ENCODE results near the gene EXOC5.
"Not testable (repeated sequence)": the region's sequence is repeated elsewhere in the genome, so short reads cannot be mapped to it uniquely, and the experiment has no call there.

EXOC5 gene

GRCh38 chr14:57277062-57277461 is 8.4 kb upstream of the EXOC5 start:
- intact Hi-C loops (cut with micrococcal nuclease): loop anchor here (5.0 to 10.0 kb wide), 2 partner anchors 35 to 692 kb away; no protein-coding TSS in a partner anchor
- Mint-ChIP-seq H3K9me3 (no peaks in the 10 kb centered on the region), H3K27ac (no peak overlapping the region), H3K27me3 (no peaks in the 10 kb centered on the region), H3K4me1 (ENCODE audit: low read depth) (peaks cover 11% of the 10 kb centered on the region), H3K4me3 (no peak overlapping the region), H3K36me3 (ENCODE audit: low read depth) (peaks cover 61% of the 10 kb centered on the region)

- peaks cover 46% of the 10 kb centered on the region for H3K36me3 Mint-ChIP-seq (ENCODE audit: low read depth)
- no peaks in the 10 kb centered on the region for H3K27me3 Mint-ChIP-seq
- H3K27ac Mint-ChIP-seq: no peak overlapping the region
- peaks cover 29% of the 10 kb centered on the region for H3K4me1 Mint-ChIP-seq (ENCODE audit: low read depth)
- intact Hi-C loops (cut with micrococcal nuclease): loop anchor here (5.0 to 10.0 kb wide), 2 partner anchors 33 to 690 kb away; no protein-coding TSS in a partner anchor
- H3K9me3 Mint-ChIP-seq: no peaks in the 10 kb centered on the region
- H3K4me3 Mint-ChIP-seq: no peak overlapping the region
Observed at GRCh38 chr14:57275023-57275664, 6.4 kb upstream of the EXOC5 start.

- intact Hi-C loops (cut with micrococcal nuclease): loop anchor here (10.0 kb wide), 1 partner anchor 690 kb away; no protein-coding TSS in a partner anchor
- Mint-ChIP-seq H3K36me3 (ENCODE audit: low read depth) (peaks cover 40% of the 10 kb centered on the region), H3K4me1 (ENCODE audit: low read depth) (peaks cover 32% of the 10 kb centered on the region), H3K4me3 (no peak overlapping the region), H3K27ac (no peak overlapping the region), H3K9me3 (no peaks in the 10 kb centered on the region), H3K27me3 (no peaks in the 10 kb centered on the region)
Observed at GRCh38 chr14:57274551-57274950, 5.8 kb upstream of the EXOC5 start.

GRCh38 chr14:57273236-57273635 is 4.5 kb upstream of the EXOC5 start:
- Mint-ChIP-seq H3K4me1 (ENCODE audit: low read depth) (peaks cover 32% of the 10 kb centered on the region), H3K27me3 (no peaks in the 10 kb centered on the region), H3K4me3 (no peak overlapping the region), H3K27ac (no peak overlapping the region), H3K36me3 (ENCODE audit: low read depth) (peaks cover 42% of the 10 kb centered on the region), H3K9me3 (no peaks in the 10 kb centered on the region)
- intact Hi-C loops (cut with micrococcal nuclease): loop anchor here (10.0 kb wide), 1 partner anchor 688 kb away; no protein-coding TSS in a partner anchor

- H3K9me3 Mint-ChIP-seq: no peaks in the 10 kb centered on the region
- H3K27ac Mint-ChIP-seq: no peak overlapping the region
- intact Hi-C loops (cut with micrococcal nuclease): loop anchor here (5.0 kb wide), 1 partner anchor 126 kb away; the partner anchor contains the start of gene NAA30
- H3K36me3 Mint-ChIP-seq (ENCODE audit: low read depth): peaks cover 23% of the 10 kb centered on the region
- no peak overlapping the region for H3K4me3 Mint-ChIP-seq
- peaks cover 39% of the 10 kb centered on the region for H3K4me1 Mint-ChIP-seq (ENCODE audit: low read depth)
- no peaks in the 10 kb centered on the region for H3K27me3 Mint-ChIP-seq
Observed at GRCh38 chr14:57266065-57266464, 2.6 kb downstream of the EXOC5 start.

- Mint-ChIP-seq H3K27ac (no peak overlapping the region), H3K4me3 (no peak overlapping the region), H3K27me3 (no peaks in the 10 kb centered on the region), H3K4me1 (ENCODE audit: low read depth) (peaks cover 37% of the 10 kb centered on the region), H3K36me3 (ENCODE audit: low read depth) (peaks cover 17% of the 10 kb centered on the region), H3K9me3 (no peaks in the 10 kb centered on the region)
- intact Hi-C loops (cut with micrococcal nuclease): no loop called here
Observed at GRCh38 chr14:57262117-57262516, 6.6 kb downstream of the EXOC5 start.

GRCh38 chr14:57261604-57262003 is 7.1 kb downstream of the EXOC5 start:
- H3K27ac Mint-ChIP-seq: no peak overlapping the region
- peaks cover 41% of the 10 kb centered on the region for H3K4me1 Mint-ChIP-seq (ENCODE audit: low read depth)
- intact Hi-C loops (cut with micrococcal nuclease): no loop called here
- no peaks in the 10 kb centered on the region for H3K9me3 Mint-ChIP-seq
- H3K36me3 Mint-ChIP-seq (ENCODE audit: low read depth): peaks cover 22% of the 10 kb centered on the region
- no peaks in the 10 kb centered on the region for H3K27me3 Mint-ChIP-seq
- H3K4me3 Mint-ChIP-seq: no peak overlapping the region

GRCh38 chr14:57259672-57260071 is 9.0 kb downstream of the EXOC5 start:
- no peak overlapping the region for H3K4me3 Mint-ChIP-seq
- H3K27ac Mint-ChIP-seq: no peak overlapping the region
- intact Hi-C loops (cut with micrococcal nuclease): loop anchor here (5.0 kb wide), 1 partner anchor 37 kb away; no protein-coding TSS in a partner anchor
- H3K36me3 Mint-ChIP-seq (ENCODE audit: low read depth): peaks cover 23% of the 10 kb centered on the region
- peaks cover 33% of the 10 kb centered on the region for H3K4me1 Mint-ChIP-seq (ENCODE audit: low read depth)
- no peaks in the 10 kb centered on the region for H3K9me3 Mint-ChIP-seq
- H3K27me3 Mint-ChIP-seq: no peaks in the 10 kb centered on the region

- peaks cover 23% of the 10 kb centered on the region for H3K36me3 Mint-ChIP-seq (ENCODE audit: low read depth)
- not testable (repeated sequence) for H3K4me3 Mint-ChIP-seq, H3K27me3 Mint-ChIP-seq, H3K27ac Mint-ChIP-seq, H3K9me3 Mint-ChIP-seq
- peaks cover 24% of the 10 kb centered on the region for H3K4me1 Mint-ChIP-seq (ENCODE audit: low read depth)
- intact Hi-C loops (cut with micrococcal nuclease): loop anchor here (5.0 kb wide), 1 partner anchor 36 kb away; no protein-coding TSS in a partner anchor
Observed at GRCh38 chr14:57258221-57258620, 10.5 kb downstream of the EXOC5 start.

GRCh38 chr14:57254884-57255283 is 13.8 kb downstream of the EXOC5 start:
- H3K9me3 Mint-ChIP-seq: peaks cover 9% of the 10 kb centered on the region
- peaks cover 22% of the 10 kb centered on the region for H3K36me3 Mint-ChIP-seq (ENCODE audit: low read depth)
- no peaks in the 10 kb centered on the region for H3K27me3 Mint-ChIP-seq
- no peak overlapping the region for H3K4me3 Mint-ChIP-seq
- intact Hi-C loops (cut with micrococcal nuclease): loop anchor here (5.0 kb wide), 1 partner anchor 33 kb away; no protein-coding TSS in a partner anchor
- peaks cover 40% of the 10 kb centered on the region for H3K4me1 Mint-ChIP-seq (ENCODE audit: low read depth)
- no peak overlapping the region for H3K27ac Mint-ChIP-seq

- no peak overlapping the region for H3K27ac Mint-ChIP-seq
- no peak overlapping the region for H3K4me3 Mint-ChIP-seq
- H3K9me3 Mint-ChIP-seq: no peaks in the 10 kb centered on the region
- intact Hi-C loops (cut with micrococcal nuclease): no loop called here
- peaks cover 18% of the 10 kb centered on the region for H3K36me3 Mint-ChIP-seq (ENCODE audit: low read depth)
- no peaks in the 10 kb centered on the region for H3K27me3 Mint-ChIP-seq
- peaks cover 21% of the 10 kb centered on the region for H3K4me1 Mint-ChIP-seq (ENCODE audit: low read depth)
Observed at GRCh38 chr14:57246933-57247657, 21.6 kb downstream of the EXOC5 start.

- Mint-ChIP-seq H3K27me3 (no peaks in the 10 kb centered on the region), H3K36me3 (ENCODE audit: low read depth) (peaks cover 24% of the 10 kb centered on the region), H3K4me3 (no peak overlapping the region), H3K9me3 (no peaks in the 10 kb centered on the region), H3K4me1 (ENCODE audit: low read depth) (peaks cover 10% of the 10 kb centered on the region), H3K27ac (no peak overlapping the region)
- intact Hi-C loops (cut with micrococcal nuclease): no loop called here
Observed at GRCh38 chr14:57245941-57246340, 22.8 kb downstream of the EXOC5 start.

GRCh38 chr14:57244106-57244505 is 24.6 kb downstream of the EXOC5 start:
- Mint-ChIP-seq H3K27ac (no peak overlapping the region), H3K27me3 (no peaks in the 10 kb centered on the region), H3K9me3 (no peaks in the 10 kb centered on the region), H3K4me1 (ENCODE audit: low read depth) (no peaks in the 10 kb centered on the region), H3K4me3 (no peak overlapping the region), H3K36me3 (ENCODE audit: low read depth) (peaks cover 34% of the 10 kb centered on the region)
- intact Hi-C loops (cut with micrococcal nuclease): loop anchor here (5.0 kb wide), 1 partner anchor 33 kb away; no protein-coding TSS in a partner anchor

- H3K27ac Mint-ChIP-seq: no peak overlapping the region
- H3K4me3 Mint-ChIP-seq: no peak overlapping the region
- intact Hi-C loops (cut with micrococcal nuclease): loop anchor here (5.0 kb wide), 1 partner anchor 34 kb away; no protein-coding TSS in a partner anchor
- no peaks in the 10 kb centered on the region for H3K9me3 Mint-ChIP-seq
- H3K36me3 Mint-ChIP-seq (ENCODE audit: low read depth): peaks cover 42% of the 10 kb centered on the region
- H3K4me1 Mint-ChIP-seq (ENCODE audit: low read depth): no peaks in the 10 kb centered on the region
- no peaks in the 10 kb centered on the region for H3K27me3 Mint-ChIP-seq
Observed at GRCh38 chr14:57243320-57243719, 25.4 kb downstream of the EXOC5 start.
